SH-SY5Y (cell line): ENCODE data around the gene GRB7.

ENCODE experiments used
- GATA2 ChIP-seq: IDR thresholded peaks from 2 replicates; pipeline ENCODE4 v1.6.1; 2011; ENCODE audit warnings: mild to moderate bottlenecking, low read depth, low read length
- GATA3 ChIP-seq: IDR thresholded peaks from 2 replicates; pipeline ENCODE4 v1.6.1; 2011; ENCODE audit warnings: low read depth, mild to moderate bottlenecking, low read length, moderate library complexity

The GRB7 gene

DNA sequence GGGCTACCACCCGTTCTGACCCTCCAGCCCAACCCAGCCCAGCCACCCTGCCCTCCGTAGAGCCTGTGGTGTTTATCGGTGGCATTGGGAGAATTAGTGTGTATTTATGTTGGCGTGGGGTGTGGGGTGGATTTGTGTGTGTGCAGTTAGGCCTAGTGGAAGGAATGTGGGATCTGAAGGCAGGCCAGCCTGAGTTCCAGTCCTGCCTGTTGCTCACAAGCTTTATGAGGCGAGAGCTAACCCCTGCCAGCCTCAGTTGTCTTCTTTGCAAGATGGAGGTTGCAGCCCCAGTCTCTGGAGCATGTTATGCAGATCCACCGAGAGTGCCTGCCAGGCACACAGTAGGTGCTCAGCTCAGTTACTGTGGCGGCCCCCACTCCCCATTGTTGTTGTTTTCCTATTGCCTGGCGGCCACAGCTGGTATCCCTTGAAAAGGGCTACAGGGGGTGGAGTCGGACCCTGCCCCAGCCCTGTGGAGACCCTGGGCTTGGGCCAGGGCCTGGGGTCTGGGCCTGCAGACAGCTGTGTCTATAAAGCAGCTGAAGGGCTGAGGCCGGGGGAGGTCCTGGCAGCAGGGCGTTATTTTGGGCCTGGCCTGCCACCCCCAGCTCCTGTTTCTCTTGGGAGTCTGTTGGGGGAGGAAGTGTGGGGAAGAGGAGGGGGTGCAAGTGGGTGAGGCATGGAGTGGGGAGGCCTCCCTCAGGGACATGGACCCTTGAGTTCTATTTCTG, 32.8 kb upstream of the GRB7 start:
- no peak for TF ChIP-seq GATA3

DNA sequence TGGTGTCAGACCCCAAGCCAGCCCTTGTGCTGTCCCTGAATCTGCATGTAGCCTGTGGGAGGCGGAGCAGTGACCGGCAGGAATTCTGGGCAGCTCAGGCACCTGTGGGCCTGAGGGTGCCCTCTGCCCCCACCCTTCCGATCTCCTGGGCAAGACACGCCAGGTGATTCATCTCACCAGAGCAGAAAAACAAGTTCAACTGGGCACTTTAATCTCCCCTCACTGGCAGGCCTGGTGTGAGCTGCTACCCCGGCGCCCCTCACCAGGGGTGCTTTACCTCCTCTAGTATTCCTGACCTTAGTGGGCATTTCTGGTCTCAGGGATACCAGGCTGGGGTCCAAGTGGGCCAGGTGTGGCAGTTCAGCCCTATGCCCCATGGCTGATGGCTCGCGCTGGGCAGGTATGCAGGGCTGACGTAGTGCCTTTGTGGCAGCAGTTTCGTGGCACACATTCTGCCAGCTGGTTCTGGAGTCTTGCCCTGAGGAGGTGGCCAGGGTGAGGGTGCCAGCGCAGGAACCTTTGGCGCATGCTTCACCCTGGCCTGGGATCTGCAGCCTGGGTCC, 31.9 kb upstream of the GRB7 start:
- TF ChIP-seq GATA2: no peak
- TF ChIP-seq GATA3: no peak

DNA sequence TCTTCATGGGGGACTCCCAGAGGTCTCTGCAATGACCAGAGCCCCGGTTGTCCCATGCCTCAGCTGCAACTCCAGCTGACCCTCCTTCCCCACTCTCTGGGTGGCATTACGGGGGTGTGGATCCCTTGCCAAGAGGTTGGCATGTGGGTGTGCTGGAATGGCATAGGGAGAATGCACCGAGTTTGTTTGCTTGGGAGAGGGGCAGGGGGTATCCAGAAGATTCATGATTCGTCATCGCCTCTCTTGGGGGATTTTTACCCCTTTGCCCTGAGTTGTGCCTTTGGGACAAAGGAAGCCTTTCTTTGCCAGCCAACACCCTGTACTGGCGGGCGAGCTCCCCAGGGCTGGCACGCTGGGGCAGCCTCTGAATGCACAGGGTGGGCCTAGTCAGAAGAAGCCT, 31.4 kb upstream of the GRB7 start:
- no peak for TF ChIP-seq GATA3
- no peak for TF ChIP-seq GATA2

DNA sequence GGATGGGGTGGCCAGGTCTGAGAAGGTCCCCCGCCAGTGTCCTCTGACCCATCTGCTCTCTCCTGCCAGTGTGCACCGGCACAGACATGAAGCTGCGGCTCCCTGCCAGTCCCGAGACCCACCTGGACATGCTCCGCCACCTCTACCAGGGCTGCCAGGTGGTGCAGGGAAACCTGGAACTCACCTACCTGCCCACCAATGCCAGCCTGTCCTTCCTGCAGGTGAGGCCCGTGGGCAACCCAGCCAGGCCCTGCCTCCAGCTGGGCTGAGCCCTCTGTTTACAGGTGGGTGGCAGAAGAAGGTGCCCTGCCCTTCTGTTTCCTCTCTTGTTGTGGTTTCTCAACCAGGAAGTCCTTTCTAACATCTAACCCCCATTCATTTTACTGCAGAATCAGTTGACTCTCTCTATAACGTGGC, 30.8 kb upstream of the GRB7 start:
- TF ChIP-seq GATA2: no peak
- TF ChIP-seq GATA3: no peak

DNA sequence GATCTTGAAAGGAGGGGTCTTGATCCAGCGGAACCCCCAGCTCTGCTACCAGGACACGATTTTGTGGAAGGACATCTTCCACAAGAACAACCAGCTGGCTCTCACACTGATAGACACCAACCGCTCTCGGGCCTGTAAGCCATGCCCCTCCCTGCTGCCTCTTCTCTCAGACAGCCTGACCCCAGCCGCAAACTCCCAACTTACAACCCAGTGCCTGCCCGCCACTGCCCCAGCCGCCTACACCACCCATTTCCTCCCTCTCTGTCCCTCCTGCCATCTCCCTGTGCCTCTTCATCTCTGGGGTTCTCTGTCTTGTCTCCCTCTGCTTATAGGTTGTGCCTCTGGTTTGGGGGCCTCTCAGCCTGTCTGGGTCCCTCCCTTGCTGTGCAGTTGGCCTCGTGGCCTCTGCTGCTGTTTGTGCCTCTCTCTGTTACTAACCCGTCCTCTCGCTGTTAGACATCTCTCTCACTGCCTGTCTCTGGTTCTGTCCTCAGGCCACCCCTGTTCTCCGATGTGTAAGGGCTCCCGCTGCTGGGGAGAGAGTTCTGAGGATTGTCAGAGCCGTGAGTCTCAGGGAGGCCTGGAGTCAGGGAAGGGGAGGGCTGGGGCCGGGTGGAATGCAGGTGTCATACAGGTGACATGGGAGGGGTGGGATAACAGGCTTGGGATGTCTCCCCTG, 28.3 kb upstream of the GRB7 start:
- TF ChIP-seq GATA3 (no peak), GATA2 (no peak)

DNA sequence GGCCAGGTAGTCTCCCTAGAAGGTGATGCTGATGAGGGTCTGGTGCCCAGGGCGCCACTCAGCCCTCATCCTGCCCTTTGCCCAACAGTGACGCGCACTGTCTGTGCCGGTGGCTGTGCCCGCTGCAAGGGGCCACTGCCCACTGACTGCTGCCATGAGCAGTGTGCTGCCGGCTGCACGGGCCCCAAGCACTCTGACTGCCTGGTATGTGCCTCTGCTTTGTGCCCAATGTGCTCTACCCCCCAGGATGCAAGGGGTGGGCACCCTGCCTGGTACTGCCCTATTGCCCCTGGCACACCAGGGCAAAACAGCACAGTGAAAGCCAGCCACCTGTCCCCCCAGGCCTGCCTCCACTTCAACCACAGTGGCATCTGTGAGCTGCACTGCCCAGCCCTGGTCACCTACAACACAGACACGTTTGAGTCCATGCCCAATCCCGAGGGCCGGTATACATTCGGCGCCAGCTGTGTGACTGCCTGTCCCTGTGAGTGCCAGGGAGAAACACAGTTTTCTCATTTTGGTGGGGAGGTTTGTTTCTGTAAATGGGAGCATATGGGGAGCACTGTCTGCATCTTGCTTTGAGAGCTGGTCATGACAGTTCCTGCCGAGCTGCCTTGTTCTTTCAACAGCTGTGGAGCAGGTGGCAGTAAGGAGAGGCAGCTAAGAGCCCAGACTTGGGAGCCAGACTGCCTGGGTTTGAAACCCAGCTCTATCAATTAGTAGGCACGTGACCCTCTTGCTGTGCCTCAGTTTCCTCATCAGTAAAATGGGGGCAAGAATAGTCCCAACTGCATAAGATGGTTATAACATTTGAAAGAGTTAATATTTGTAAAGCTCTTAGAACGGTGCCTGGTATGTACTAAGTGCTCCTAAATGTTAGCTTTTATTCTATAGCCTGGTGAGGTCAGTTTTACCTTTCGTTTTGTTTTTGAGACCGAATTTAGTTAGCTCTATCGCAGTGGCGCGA, 27.5 kb upstream of the GRB7 start:
- TF ChIP-seq GATA3 (no peak), GATA2 (no peak)

DNA sequence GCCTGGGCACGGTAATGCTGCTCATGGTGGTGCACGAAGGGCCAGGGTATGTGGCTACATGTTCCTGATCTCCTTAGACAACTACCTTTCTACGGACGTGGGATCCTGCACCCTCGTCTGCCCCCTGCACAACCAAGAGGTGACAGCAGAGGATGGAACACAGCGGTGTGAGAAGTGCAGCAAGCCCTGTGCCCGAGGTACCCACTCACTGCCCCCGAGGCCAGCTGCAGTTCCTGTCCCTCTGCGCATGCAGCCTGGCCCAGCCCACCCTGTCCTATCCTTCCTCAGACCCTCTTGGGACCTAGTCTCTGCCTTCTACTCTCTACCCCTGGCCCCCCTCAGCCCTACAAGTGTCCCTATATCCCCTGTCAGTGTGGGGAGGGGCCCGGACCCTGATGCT, 25.9 kb upstream of the GRB7 start:
- TF ChIP-seq GATA2 (no peak), GATA3 (no peak)

DNA sequence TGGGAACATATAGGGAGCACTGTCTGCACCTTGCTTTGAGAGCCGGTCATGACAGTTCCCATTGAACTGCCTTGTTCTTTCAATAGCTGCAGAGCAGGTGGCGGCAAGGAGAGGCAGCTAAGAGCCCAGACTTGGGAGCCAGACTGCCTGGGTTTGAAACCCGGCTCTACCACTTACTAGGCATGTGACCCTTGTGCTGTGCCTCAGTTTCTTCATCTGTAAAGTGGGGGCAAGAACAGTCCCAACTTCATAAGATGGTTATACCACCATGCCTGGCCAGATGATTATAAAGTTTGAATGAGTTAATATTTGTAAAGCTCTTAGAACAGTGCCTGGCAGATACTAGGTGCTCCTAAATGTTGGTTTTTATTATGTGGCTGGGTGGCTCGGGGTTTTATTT, 23.5 kb upstream of the GRB7 start:
- TF ChIP-seq GATA3: no peak
- no peak for TF ChIP-seq GATA2

DNA sequence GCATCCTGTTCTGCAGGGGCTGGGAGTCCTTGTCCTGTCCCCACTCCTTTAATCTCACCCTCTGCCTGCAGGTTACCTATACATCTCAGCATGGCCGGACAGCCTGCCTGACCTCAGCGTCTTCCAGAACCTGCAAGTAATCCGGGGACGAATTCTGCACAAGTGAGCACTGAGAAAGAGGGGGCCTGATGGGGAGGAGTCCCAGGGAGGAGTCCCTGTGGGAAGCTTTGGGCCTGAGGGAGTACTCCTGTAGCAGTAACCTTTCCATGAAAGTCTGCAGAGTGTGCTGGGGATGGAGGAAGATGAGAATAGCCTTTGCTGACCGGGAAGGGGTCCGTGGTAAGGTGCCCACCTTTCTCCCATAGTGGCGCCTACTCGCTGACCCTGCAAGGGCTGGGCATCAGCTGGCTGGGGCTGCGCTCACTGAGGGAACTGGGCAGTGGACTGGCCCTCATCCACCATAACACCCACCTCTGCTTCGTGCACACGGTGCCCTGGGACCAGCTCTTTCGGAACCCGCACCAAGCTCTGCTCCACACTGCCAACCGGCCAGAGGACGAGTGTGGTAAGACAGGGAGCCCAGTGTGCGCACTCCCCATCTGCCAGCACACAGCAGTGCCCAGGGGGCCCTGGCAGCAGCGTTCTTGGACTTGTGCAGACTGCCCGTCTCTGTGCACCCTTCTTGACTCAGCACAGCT, 22.2 kb upstream of the GRB7 start:
- TF ChIP-seq GATA3 (no peak), GATA2 (no peak)

DNA sequence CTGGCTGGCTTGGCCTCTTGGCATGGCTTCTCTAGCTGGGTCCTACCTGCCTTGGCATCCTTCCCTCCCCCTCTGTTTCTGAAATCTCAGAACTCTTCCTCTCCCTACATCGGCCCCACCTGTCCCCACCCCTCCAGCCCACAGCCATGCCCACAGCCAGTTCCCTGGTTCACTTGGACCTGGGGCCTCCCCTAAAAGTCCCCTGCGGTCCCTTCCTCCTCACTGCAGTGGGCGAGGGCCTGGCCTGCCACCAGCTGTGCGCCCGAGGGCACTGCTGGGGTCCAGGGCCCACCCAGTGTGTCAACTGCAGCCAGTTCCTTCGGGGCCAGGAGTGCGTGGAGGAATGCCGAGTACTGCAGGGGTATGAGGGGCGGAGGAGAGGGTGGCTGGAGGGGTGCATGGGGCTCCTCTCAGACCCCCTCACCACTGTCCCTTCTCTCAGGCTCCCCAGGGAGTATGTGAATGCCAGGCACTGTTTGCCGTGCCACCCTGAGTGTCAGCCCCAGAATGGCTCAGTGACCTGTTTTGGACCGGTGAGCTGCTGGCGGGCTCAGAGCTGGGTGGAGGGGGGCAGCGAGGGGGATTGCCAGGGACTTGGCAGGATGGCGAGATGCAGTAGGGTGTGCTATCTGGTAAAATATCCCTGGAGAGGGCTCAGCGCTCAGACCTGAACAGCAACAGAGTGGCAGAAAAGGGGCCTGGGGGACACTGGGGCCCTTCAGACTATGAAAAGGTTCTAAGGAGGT, 21.5 kb upstream of the GRB7 start:
- TF ChIP-seq GATA3 (no peak), GATA2 (no peak)

DNA sequence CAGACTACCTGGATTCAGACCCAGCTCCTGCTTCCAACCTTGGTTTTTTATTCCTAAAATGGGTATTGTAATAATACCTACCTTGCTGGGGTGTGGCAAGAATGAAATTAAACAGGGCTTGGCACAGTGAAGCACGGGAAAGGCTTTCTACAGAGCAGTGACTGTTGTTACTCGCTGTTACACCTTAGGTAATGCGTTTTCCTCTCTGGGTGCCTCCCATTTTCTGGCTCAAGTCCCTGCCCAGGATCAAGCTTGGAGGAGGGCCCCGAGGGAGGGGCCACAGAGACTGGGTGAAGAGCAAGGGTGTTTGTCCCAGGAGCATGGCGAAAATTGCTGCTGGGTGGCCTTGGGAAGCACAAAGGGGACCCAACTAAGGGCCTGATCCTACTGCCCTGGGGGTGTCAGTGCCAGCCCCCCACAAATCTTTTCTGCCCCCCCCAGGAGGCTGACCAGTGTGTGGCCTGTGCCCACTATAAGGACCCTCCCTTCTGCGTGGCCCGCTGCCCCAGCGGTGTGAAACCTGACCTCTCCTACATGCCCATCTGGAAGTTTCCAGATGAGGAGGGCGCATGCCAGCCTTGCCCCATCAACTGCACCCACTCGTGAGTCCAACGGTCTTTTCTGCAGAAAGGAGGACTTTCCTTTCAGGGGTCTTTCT, 20.7 kb upstream of the GRB7 start:
- TF ChIP-seq GATA3 (no peak), GATA2 (no peak)

DNA sequence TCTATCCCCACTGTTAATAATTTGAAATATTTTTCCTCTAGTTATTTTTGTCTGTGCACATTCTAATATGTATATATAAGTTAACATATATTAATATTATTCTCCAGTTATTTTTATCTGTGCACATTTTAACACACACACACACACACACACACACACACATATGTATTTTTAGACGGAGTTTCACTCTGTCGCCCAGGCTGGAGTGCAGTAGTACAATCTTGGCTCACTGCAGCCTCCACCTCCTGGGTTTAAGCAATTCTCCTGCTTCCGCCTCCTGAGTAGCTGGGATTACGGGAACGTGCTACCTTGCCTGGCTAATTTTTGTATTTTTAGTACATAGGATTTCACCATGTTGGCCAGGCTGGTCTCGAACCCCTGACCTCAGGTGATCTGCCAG, 20.1 kb upstream of the GRB7 start:
- TF ChIP-seq GATA2 (no peak), GATA3 (no peak)
